ENCODE measurements around the gene GPRASP2.

GRCh38 chrX:102745513-102745856 lies 33.2 kb downstream of the GPRASP2 start:
- TF ChIP-seq CTCF (optimal IDR thresholded peaks at IDR 0.05 in 1 of 3, IDR thresholded peaks at IDR 0.05 in 1 of 3, conservative IDR thresholded peaks at IDR 0.05 in 1 of 3; ENCODE audit: extremely low read depth in 1 of 3, insufficient read depth in 2 of 3, low read length in 3 of 3) (no peak), EZH2 (IDR thresholded peaks at IDR 0.05; ENCODE audit: low read length) (no peak)

All from keratinocyte (primary cell).